ENCODE measurements around the gene DLGAP1.

Gene DLGAP1

DNA sequence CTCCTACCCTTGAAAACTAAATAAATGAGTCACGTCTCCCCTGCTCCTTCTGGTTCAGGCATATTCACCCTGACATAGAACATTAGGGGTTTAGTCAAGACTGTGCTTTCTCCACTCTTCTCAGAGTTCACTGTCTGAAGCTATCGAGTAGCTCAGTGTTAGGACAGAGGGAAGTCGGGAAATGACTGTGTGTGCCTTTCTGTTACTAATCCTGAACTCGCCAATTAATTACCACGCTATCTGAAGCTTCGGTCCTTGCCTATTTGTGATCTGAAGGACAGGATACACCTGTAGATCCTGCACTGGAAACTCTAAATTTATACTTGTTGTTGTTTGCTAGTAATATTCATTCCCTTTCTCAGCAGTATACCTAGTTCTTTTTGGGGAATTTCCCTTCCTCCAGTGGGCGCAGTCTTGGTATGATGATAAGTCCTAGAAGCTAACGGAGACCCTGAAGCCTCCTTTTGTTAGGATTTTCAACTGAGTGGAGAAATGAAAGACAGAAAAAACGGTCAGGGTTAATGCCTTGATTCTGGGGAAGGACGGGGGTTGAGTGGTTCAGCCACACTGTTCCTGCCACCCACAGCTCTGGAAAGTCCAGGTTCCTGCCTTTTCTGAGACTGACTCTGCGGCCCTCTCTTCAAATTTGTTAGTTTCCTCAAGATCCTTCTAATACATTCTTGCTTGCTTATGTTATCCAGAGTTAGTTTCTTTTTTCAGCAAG is 218.0 kb downstream of the DLGAP1 start:
- no peak for DNase-seq

DNA sequence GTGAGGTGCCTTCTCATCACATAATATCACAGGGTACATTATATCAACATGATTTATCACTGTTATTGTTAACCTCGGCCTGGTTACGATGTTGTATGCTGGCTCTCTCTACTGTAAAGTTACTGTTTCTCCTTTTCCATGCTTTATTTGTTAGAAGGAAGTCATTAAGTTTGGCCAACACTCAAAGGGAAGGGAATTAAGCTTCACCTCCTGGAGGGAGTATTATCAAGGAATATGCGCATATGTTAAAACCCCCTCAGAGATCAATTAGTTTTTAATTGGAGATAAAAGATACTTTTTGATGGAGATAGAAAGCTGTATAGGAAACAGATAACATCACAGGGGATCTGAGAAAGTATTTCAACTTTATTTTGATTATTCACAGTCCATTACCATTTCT is 221.6 kb downstream of the DLGAP1 start:
- no peak for DNase-seq

DNA sequence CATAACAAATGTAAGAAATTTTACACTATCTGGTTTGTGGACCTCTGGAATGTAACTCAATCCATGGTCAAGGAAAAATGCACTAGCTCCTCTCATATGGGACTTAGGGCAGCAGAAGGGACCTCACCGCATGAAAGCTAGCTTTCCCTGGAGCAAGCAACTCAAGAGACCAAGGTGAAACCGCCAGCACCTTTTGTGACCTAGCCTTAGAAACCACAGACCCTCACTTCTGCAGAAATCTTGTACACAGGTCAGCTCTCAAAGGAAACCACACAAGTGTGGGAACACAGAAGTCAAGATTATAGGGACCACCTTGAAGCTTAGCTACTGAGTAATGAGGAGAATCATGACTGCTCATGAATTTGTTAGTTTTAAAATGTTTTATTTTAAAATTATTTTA is 222.5 kb downstream of the DLGAP1 start:
- DNase-seq, result no peak

DNA sequence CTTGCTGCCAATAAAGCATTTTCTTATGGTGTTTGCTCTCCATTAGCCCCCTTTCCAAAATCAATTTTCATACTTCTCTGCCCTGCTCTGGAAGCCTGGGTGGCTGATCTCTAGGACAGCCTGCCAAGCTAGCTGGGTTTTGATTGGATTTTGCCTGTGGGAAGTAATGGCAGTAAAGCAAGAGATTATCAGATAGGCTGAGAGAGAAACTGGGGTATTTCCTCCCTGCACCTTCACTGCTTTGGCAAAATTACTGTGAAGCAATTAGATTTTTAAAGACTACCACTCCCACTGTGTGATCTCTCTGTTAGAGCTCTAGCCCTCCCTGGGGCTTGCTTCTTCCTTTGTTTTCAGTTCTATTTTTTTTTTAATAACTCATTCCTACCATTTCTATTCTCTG is 223.8 kb downstream of the DLGAP1 start:
- no peak for DNase-seq

DNA sequence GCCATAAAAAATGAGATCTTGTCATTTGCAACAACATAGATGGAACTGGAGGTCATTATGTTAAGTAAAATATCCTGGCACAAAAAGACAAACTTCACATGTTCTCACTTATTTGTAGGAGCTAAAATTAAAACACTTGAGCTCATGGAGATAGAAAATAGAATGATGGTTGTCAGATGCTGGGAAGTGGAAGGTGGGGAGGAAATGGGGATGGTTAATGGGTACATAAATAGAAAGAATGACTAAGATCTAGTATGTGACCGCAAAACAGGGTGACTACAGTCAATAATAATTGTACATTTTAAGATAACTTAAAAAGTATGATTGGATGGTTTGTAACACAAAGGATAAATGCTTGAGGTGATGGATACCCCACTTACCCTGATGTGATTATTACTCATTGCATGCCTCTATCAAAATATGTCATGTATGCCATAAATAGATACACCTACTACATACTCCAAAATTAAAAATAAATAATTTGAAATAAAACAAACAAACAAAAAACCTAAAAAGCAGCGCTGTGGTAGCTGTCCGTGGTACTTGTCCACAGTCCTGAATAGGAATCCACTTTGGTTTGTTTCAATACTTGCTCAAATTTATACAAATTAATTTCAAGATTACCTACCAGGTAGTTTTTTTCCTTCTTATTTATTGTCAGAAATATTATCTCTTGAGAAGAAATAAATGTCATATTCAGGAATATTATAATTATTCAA is 224.5 kb downstream of the DLGAP1 start:
- DNase-seq, result no peak

DNA sequence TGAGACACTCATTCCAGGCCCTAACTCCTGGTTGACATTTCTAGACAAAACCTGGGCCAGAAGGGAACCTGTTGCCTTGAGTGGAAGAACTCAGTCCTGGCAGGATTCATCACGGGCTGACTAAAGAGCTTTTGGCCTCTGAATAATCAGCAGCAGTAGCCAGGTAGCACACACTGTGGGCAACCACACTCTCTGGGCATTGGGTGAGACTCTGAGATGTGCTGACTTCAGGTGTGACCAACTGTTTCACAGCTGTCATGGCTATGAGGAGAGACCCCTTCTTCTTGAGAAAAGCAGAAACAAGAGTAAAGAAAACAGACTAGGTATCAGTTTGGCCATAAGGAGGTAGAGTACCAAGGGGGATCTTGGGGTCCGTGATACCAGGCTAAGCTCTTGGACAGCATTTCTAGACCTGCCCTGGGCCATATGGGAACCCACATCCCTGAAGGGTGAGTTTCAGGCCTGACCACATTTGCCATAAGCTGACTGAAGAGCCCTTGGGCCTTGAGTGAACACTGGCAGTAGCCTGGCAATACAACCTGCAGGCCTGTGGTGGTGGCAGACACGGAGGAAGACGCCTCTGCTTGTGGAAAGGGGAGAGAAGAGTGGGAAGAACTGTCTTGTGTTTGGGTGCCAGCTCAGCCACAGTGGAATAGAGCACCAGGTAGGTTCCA is 230.9 kb downstream of the DLGAP1 start:
- DNase-seq, result no peak

DNA sequence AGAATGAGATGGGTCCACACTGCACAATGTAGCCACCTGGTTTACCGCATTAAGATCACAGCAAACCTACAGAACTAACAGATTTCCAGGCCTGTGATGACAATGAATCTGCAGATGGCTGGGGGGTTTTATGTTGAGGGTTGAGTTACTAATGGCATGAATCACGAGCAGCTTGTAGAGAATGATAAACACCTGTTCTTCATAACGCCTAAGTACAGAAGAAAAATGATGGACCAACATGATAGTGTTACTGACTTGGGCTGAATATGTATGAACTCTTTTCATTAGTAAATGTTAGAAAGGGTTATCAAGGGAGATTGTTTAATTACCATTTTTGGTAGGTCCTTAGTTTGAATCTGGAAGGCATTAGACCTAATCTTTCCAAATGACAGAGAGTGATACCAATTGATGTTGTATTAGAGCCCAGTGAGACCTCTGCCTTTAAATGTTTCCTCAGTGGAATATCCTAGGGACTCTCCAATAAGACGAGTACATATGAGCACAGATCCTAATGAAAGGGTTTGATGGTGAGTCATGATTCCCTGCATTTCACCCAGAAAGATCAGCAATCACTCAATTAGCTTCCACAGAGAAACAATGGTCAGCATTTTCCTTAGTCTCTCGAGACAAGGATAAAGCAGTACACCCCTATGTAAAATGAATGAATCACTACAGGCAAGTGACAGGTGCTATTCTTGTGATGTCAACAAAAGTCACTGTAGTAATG is 243.8 kb downstream of the DLGAP1 start:
- DNase-seq, result no peak

DNA sequence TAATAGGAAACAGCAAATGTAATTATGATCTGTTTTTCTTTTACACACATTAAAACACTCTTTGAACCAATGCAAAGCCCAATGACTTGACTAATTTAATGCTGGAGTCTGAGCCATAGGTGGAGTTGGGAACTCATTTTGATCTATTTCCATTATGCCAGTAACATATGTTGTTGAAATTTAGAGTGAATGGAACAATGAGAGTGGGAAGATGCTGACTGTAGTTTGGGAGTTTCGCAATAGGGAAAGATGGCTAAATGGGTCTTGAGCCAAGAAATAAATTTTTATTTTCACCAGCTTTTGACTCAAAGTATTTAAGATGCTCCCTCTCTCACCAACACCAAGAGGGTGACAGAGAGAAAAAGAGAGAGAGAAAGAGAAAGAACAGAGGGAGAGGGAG is 246.7 kb downstream of the DLGAP1 start:
- DNase-seq, result no peak

GRCh38 chr18:4207383-4207985 is 247.6 kb downstream of the DLGAP1 start:
- DNase-seq, result no peak

DNA sequence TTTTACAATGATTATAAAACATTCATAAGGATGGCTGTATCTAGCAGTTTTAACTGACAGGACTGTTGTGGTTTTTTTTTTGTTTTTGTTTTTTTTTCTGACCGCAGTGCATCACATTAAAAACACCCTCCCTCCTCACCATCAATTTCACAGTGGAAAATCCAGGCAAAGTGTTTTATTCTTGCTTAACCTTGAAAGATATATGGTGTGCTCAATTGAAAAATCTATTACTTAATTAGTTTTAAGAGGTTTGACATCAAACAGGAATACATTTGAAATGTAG is 250.7 kb downstream of the DLGAP1 start:
- DNase-seq, result no peak

- DNase-seq, result no peak
These were observed 251.3 kb downstream of the DLGAP1 start for GRCh38 chr18:4203568-4204437.

DNA sequence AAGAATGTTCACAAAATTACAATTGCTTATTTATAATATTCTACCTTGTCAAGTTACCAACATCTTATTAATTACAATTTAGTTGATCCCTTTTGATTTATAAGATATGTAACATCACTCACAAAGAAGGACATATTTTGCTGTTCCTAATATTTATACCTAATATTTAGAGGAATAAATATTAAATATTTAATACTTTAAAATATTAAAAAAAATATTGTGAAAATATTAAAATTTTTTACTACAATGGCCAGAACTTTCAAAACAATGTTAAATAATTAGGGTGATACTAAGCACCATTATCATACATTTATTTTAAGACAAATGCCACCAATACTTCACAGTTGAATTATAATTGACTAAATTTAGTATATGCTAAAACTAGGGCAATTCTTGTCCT is 254.7 kb downstream of the DLGAP1 start:
- no peak for DNase-seq

DNA sequence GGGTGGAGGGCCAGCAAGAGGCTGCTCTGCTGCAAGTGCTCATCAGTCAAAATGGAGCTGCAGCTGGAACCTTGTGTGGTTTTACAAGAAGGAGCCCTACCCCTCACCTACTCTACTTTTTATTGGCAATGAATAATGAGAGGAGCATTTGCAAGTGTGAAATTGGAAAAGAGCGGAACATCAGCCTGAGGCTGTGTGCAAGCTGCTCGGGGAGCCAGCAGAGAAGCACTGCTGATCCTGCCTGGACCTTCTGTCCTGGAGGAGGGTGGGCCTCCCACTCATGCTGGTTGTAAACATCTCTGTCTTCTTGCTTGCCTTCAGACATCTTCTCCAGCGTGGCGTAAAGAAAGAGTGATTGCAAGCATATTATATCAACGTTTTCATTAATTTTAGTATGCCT is 256.2 kb downstream of the DLGAP1 start:
- no peak for DNase-seq

DNA sequence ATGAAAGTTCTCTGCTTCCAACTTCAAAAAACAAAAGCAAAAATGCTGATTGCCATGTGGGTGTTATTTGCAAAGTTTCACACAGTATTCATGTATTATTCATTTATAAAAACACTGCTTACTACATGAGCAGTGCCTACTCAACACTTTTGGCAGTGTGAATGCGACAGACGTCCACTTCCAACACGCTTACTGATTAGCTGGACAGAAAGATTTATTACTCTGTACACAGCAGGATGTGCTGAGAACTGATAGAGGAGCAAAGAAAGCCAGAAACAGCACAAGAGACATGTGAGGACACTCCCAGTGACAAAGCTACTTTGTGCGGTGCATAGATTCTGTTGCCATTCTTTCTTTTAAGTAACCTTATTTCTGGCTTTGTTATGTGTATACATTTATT is 258.8 kb downstream of the DLGAP1 start:
- DNase-seq, result no peak

GRCh38 chr18:4193086-4193485 is 262.0 kb downstream of the DLGAP1 start:
- DNase-seq, result no peak

DNA sequence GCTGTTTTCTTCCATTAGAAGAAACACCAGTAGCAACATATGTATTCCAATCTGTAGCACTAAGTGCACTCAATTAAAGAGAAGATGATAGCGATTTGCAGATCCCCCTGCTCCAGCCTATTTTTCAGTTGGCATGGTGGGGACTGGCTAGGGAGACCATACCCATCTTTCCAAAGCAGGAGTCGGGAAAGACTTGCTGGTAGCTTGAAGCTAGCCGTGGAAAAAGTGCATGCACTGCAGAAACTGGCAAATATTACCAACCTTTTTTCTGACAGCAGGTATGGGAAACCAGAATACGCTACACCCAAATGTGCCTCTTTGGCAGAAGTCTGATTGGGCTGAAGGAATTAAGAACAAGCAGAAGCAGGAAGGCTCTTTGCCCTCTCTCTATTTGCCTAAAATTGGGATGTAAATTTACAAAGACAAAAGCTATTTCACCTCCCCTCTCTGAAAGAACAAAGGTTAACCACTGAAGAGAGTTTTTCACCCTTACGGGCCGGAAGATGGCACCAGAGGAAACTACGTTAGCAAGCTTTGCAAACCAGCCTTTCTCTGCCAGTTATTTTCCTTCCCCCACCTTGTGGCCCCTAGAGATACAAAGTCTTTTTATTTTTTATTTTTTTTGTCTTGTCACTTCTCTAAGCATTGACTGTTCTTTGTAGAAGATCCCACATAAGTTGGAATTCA is 273.1 kb downstream of the DLGAP1 start:
- no peak for DNase-seq

DNA sequence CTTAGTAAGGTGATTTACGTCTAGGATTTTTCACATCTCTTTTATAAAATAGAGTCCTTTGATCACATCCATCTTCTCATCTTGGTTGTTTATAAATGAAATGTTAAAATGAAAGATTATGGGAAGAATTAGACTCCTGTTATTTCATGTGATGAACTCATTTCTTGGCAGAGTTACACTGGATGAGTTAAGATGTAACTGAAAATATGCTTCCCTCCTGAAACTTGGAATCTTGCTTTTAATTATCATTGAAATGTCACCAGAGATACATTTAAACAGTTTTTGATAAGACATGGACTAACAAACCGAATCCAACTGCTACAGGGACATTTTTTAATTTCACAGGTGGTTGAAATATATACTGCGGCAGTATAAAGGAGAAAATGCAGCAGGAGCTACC is 274.0 kb downstream of the DLGAP1 start:
- DNase-seq, result no peak

DNA sequence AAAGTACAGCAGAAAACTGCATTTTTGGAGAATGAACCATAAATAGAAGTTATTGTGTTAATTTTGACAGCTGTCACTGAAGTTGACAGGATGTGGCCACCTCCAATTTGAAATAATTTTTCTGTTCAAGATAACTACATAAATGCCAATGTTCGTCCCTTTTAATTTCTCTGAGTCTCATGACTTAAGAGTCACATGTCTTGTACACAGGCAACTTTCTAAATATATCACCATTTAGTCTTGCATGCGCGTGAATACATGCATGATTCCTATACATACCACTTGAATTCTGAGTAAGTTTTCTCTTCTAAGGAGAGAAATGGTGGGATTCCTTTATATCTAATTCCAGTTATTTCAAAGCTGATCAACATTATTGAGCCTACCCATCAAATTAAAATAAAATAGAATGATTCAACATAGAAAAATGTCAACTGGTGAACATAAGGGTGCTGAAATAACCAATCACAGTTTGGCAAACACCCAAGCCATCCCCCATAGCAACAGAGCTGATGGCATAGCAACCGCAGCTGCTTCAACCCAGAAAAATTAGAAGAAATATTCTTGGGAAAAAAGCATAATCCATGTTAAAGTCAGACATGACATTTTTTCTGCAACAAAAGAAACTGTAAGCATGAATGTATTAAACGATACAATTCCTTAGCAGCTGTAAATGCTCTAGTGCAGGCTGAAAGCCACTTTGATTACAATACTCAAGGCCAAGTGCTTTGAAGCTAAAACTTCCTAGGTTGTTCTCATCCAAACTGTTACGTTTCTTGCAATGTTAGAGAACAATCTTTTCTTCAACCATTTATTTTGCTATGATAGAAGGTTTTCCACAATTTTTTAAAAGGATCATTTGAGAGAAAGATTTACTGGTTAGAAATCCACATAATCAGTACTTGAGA is 282.7 kb downstream of the DLGAP1 start:
- DNase-seq, result no peak

DNA sequence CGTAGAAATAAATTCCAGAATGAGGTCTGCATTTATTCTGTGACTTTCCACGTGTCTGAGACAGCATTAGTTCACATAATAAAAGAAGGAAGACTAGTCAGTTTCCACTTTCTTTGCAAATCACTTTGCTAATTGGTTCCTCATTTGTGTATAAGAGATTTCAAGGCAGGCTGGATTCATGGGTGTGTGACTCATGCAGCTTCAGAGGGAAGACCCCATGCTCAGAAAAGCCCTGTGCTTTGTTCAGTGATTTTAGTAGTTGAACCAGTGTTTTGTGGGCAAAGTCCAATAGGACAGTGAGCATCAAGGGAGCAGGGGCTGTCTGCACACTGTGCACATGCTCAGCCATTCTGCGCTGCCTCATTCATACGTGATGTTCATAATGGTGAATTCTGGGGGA is 297.8 kb downstream of the DLGAP1 start:
- no peak for DNase-seq

DNA sequence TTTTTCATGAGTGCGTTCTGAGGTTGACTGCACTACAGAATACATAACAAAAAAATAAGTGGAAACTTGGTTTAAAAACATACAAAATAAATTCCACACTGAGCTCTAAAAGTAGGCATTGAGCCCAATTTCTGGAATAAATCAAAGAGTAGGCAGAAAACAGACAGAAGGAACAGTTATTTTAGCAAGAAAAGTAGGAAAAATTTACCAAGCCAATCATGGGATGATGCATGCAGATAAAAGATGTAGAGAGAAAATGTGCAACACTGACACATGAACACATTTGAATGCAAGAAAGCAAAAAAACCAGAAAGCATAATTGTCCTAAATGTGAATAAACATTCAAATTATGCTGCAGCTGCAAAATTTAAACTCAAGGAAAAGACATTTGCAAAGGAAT is 308.3 kb downstream of the DLGAP1 start:
- DNase-seq, result no peak

- no peak for DNase-seq
These were observed 310.9 kb downstream of the DLGAP1 start for GRCh38 chr18:4144201-4144600.
